GM13976 (cell line): ENCODE data around the gene FDXACB1.

ENCODE experiments used
- DNase-seq: peaks from one replicate; pipeline ENCODE4 v3.0.0; 2012; ENCODE audit warnings: low spot score
- CTCF ChIP-seq: IDR thresholded peaks from 2 replicates; pipeline ENCODE4 v1.5.1; 2012; ENCODE audit warnings: borderline replicate concordance, mild to moderate bottlenecking; ENCODE audit not compliant: insufficient read depth; ENCODE audit errors: extremely low read depth, missing control alignments, control extremely low read depth
- in situ Hi-C: fragments of 300-500 bp; cut with MboI; formaldehyde crosslinking; loops from one replicate; pipeline ENCODE4 v1.12.0; 2022; ENCODE audit warnings: low sequenced_read_pairs, mixed read lengths, inconsistent platforms; ENCODE audit not compliant: unreplicated experiment

The FDXACB1 gene

GRCh38 chr11:111846063-111846462, 32.9 kb downstream of the FDXACB1 start:
- in situ Hi-C loops: loop anchor here (10.0 kb wide), 1 partner anchor 261 kb away; no protein-coding TSS in a partner anchor
- no peak for DNase-seq
- no peak for TF ChIP-seq CTCF

- no peak for TF ChIP-seq CTCF
- in situ Hi-C loops: loop anchor here (10.0 kb wide), 1 partner anchor 261 kb away; no protein-coding TSS in a partner anchor
- DNase-seq: no peak
Observed at GRCh38 chr11:111845276-111846028, 33.5 kb downstream of the FDXACB1 start.

GRCh38 chr11:111843661-111844060, 35.3 kb downstream of the FDXACB1 start:
- no peak for DNase-seq
- no peak for TF ChIP-seq CTCF
- in situ Hi-C loops: loop anchor here (10.0 kb wide), 1 partner anchor 259 kb away; no protein-coding TSS in a partner anchor

- DNase-seq: peak; percentile 75
- in situ Hi-C loops: loop anchor here (10.0 kb wide), 1 partner anchor 257 kb away; no protein-coding TSS in a partner anchor
- peak; percentile 82 for TF ChIP-seq CTCF
Observed at GRCh38 chr11:111841370-111842053, 37.5 kb downstream of the FDXACB1 start.

GRCh38 chr11:111840143-111840542, 38.8 kb downstream of the FDXACB1 start:
- no peak for TF ChIP-seq CTCF
- DNase-seq: no peak
- in situ Hi-C loops: loop anchor here (10.0 kb wide), 1 partner anchor 255 kb away; no protein-coding TSS in a partner anchor

- in situ Hi-C loops: no loop called here
- DNase-seq: no peak
- TF ChIP-seq CTCF: no peak
Observed at GRCh38 chr11:111838054-111838453, 40.9 kb downstream of the FDXACB1 start.
